HepG2 (cell line): ENCODE results near the gene MAGT1. TPM values are rescaled to one million over a fixed set of nuclear protein-coding genes. Genes with fewer than 3 reads are reported as not detected.

Experiments used
- CAMTA2 ChIP-seq: sonication (generic); formaldehyde crosslinking; IDR thresholded peaks from 2 replicates; pipeline ENCODE4 v1.4.0; 2020; ENCODE audit warnings: mild to moderate bottlenecking, missing genetic modification reagents, borderline replicate concordance
- FOSL2 ChIP-seq: sonication (generic); formaldehyde crosslinking; IDR thresholded peaks from 2 replicates; pipeline ENCODE4 v1.4.0; 2020; ENCODE audit warnings: missing genetic modification reagents
- HDAC1 ChIP-seq: sonication (generic); formaldehyde crosslinking; IDR thresholded peaks from 2 replicates; pipeline ENCODE4 v1.5.1; 2020; ENCODE audit warnings: mild to moderate bottlenecking, missing genetic modification reagents
- HNF4G ChIP-seq, 2 experiments: sonication (generic) in 1 of 2; formaldehyde crosslinking in 1 of 2; IDR thresholded peaks; 2 replicates each; pipeline versions ENCODE4 v1.4.0 to v1.6.1; 2011 to 2020; ENCODE audit warnings: borderline replicate concordance in 2 of 2, low read depth in 2 of 2, mild to moderate bottlenecking in 2 of 2, low read length in 1 of 2, missing genetic modification reagents in 1 of 2, moderate library complexity in 1 of 2
- KLF9 ChIP-seq: IDR thresholded peaks from 2 replicates; pipeline ENCODE4 v1.6.1; 2016; ENCODE audit warnings: low read depth
- MLLT10 ChIP-seq: sonication (generic); formaldehyde crosslinking; IDR thresholded peaks from 2 replicates; pipeline ENCODE4 v1.4.0; 2020; ENCODE audit warnings: missing genetic modification reagents
- MTA1 ChIP-seq: sonication (generic); formaldehyde crosslinking; IDR thresholded peaks from 2 replicates; pipeline ENCODE4 v1.4.0; 2020; ENCODE audit warnings: missing genetic modification reagents, mild to moderate bottlenecking, borderline replicate concordance
- NFE2L1 ChIP-seq: sonication (generic); formaldehyde crosslinking; IDR thresholded peaks from 2 replicates; pipeline ENCODE4 v1.4.0; 2020; ENCODE audit warnings: missing genetic modification reagents, mild to moderate bottlenecking, borderline replicate concordance
- PCBP1 ChIP-seq: fragments of 200-400 bp; formaldehyde crosslinking; IDR thresholded peaks from 2 replicates; pipeline ENCODE4 v1.6.1; 2017; ENCODE audit warnings: mild to moderate bottlenecking, low read depth, low read length, borderline replicate concordance
- RAD51 ChIP-seq: fragments of 450-650 bp; IDR thresholded peaks from 2 replicates; pipeline ENCODE4 v1.6.1; 2016; ENCODE audit warnings: borderline replicate concordance
- SNAPC2 ChIP-seq: sonication (generic); formaldehyde crosslinking; IDR thresholded peaks from 2 replicates; pipeline ENCODE4 v1.8.1; 2022; ENCODE audit warnings: mild to moderate bottlenecking, missing genetic modification reagents
- TEAD2 ChIP-seq: sonication (generic); formaldehyde crosslinking; IDR thresholded peaks from 2 replicates; pipeline ENCODE4 v1.9.0; 2021; ENCODE audit warnings: missing genetic modification reagents
- ZBTB43 ChIP-seq: sonication (generic); formaldehyde crosslinking; conservative IDR thresholded peaks from 2 replicates; pipeline ENCODE4 v1.4.0; 2020; ENCODE audit warnings: missing genetic modification reagents
- ZNF180 ChIP-seq: sonication (generic); formaldehyde crosslinking; IDR thresholded peaks from 2 replicates; pipeline ENCODE4 v1.4.0; 2020; ENCODE audit warnings: low read depth, missing genetic modification reagents, borderline replicate concordance
- ZNF224 ChIP-seq: sonication (generic); formaldehyde crosslinking; IDR thresholded peaks from 2 replicates; pipeline ENCODE4 v1.5.0; 2020; ENCODE audit warnings: mild to moderate bottlenecking, missing genetic modification reagents
- ZNF547 ChIP-seq: sonication (generic); formaldehyde crosslinking; IDR thresholded peaks from 2 replicates; pipeline ENCODE4 v1.5.1; 2020; ENCODE audit warnings: mild to moderate bottlenecking, missing genetic modification reagents
- ZSCAN30 ChIP-seq: sonication (generic); formaldehyde crosslinking; IDR thresholded peaks from 2 replicates; pipeline ENCODE4 v1.5.0; 2020; ENCODE audit warnings: mild to moderate bottlenecking, missing genetic modification reagents
- polyA plus RNA-seq, 8 experiments: library from polyadenylated mRNA; depleted of rRNA in 3 of 8; stranded (reverse) in 7 of 8; unstranded in 1 of 8; fragments of >200 nt; fragmentation: Illumina TruSeq in 4 of 8; extraction: Trizol in 4 of 8; gene quantifications; 2 replicates each; pipeline versions ENCODE4 v1.2.1 to v1.2.3, GENCODE V29; 2011 to 2016; ENCODE audit warnings: low read depth in 4 of 8, missing spikeins in 1 of 8, mixed read lengths in 1 of 8; ENCODE audit not compliant: insufficient read depth in 1 of 8
- total RNA-seq, 5 experiments: library from RNA; depleted of rRNA; stranded (reverse); fragments of >200 nt; fragmentation: Illumina TruSeq; extraction: Trizol; gene quantifications; 2 replicates each; pipeline ENCODE4 v1.2.3, GENCODE V29; 2016; ENCODE audit warnings: low read depth in 1 of 5
- TF ChIP-seq, protein P1 (sequence below): sonication (generic); formaldehyde crosslinking; IDR thresholded peaks from 2 replicates; pipeline ENCODE4 v1.4.0; 2020; ENCODE audit warnings: missing genetic modification reagents, mild to moderate bottlenecking, borderline replicate concordance
- TF ChIP-seq, protein P2 (sequence below): IDR thresholded peaks from 2 replicates; pipeline ENCODE4 v1.6.1; 2018; ENCODE audit warnings: missing genetic modification reagents
- TF ChIP-seq, protein P3 (sequence below): sonication (generic); formaldehyde crosslinking; IDR thresholded peaks from 2 replicates; pipeline ENCODE4 v1.9.0; 2022; ENCODE audit warnings: low read depth, missing genetic modification reagents

Gene MAGT1
- total and polyA plus RNA-seq, 2 of the 13 experiments (the other 11 are each of a cell fraction or from before 2014, with no cell fraction given): 38.0 to 75.0 TPM

DNA sequence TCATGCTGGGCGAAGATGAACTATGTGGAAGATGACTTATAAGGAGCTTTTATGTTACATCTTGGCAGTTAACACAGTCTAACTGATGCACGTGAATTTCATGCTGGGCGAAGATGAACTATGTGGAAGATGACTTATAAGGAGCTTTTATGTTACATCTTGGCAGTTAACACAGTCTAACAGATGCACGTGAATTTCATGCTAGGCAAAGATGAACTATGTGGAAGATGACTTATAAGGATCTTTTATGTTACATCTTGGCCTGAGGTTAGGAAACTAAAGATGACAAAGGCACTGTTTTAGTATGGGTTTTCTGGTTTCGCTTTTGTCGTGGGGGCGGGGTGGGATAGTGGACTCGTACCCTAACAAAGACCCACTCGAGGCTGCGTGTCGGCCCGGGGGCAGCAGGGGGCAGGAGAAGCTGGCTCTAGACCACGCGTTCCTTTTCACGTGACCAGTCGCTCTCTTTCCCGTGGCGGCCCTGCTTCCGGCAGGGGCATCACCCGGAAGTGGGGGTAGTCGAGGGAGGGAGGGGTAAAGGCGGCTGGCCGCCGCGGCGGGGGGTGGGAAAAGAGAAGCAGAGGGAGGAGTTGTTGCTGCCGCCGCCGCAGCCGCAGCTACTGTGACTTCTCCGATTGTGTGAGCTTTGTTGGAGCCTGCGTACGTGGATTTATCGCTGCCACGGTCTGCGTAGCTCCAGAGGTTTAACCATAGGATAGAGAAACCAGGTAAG, 15.0 kb upstream of the MAGT1 start, which contains the start of gene ATP7A (continued):
- TF ChIP-seq, protein P1, sequence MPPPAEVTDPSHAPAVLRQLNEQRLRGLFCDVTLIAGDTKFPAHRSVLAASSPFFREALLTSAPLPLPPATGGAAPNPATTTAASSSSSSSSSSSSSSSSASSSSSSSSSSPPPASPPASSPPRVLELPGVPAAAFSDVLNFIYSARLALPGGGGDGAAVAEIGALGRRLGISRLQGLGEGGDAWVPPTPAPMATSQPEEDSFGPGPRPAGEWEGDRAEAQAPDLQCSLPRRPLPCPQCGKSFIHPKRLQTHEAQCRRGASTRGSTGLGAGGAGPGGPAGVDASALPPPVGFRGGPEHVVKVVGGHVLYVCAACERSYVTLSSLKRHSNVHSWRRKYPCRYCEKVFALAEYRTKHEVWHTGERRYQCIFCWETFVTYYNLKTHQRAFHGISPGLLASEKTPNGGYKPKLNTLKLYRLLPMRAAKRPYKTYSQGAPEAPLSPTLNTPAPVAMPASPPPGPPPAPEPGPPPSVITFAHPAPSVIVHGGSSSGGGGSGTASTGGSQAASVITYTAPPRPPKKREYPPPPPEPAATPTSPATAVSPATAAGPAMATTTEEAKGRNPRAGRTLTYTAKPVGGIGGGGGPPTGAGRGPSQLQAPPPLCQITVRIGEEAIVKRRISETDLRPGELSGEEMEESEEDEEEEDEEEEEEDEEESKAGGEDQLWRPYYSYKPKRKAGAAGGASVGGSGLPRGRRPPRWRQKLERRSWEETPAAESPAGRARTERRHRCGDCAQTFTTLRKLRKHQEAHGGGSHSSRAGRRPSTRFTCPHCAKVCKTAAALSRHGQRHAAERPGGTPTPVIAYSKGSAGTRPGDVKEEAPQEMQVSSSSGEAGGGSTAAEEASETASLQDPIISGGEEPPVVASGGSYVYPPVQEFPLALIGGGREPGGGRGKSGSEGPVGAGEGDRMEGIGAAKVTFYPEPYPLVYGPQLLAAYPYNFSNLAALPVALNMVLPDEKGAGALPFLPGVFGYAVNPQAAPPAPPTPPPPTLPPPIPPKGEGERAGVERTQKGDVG (CRISPR knock-in tag): no peak
- no peak for TF ChIP-seq MLLT10 (CRISPR knock-in tag)
- no peak for TF ChIP-seq ZNF547 (CRISPR knock-in tag)
- no peak for TF ChIP-seq ZNF224 (CRISPR knock-in tag)
- TF ChIP-seq CAMTA2: no peak
- TF ChIP-seq HDAC1: peak; percentile 41; the same call in 1 of the 2 replicates
- no peak for TF ChIP-seq NFE2L1
- no peak for TF ChIP-seq PCBP1
- no peak for TF ChIP-seq KLF9 (CRISPR knock-in tag)
- no peak for TF ChIP-seq MTA1
- TF ChIP-seq, protein P2, sequence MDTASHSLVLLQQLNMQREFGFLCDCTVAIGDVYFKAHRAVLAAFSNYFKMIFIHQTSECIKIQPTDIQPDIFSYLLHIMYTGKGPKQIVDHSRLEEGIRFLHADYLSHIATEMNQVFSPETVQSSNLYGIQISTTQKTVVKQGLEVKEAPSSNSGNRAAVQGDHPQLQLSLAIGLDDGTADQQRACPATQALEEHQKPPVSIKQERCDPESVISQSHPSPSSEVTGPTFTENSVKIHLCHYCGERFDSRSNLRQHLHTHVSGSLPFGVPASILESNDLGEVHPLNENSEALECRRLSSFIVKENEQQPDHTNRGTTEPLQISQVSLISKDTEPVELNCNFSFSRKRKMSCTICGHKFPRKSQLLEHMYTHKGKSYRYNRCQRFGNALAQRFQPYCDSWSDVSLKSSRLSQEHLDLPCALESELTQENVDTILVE (CRISPR knock-in tag): no peak
- 0 out of 2 replicates have a peak, but pooled peaks have one; percentile 12 for TF ChIP-seq FOSL2
- TF ChIP-seq HNF4G (IDR thresholded peaks at IDR 0.05; ENCODE audit: borderline replicate concordance, low read depth, low read length): no peak
- TF ChIP-seq HNF4G (CRISPR knock-in tag; IDR thresholded peaks at IDR 0.05; ENCODE audit: borderline replicate concordance, low read depth): no peak
- no peak for TF ChIP-seq ZNF180 (CRISPR knock-in tag)
- TF ChIP-seq ZBTB43 (CRISPR knock-in tag): no peak
- TF ChIP-seq ZSCAN30 (CRISPR knock-in tag): no peak
- TF ChIP-seq RAD51: 0 out of 2 replicates have a peak, but pooled peaks have one; percentile 15
- TF ChIP-seq, protein P3, sequence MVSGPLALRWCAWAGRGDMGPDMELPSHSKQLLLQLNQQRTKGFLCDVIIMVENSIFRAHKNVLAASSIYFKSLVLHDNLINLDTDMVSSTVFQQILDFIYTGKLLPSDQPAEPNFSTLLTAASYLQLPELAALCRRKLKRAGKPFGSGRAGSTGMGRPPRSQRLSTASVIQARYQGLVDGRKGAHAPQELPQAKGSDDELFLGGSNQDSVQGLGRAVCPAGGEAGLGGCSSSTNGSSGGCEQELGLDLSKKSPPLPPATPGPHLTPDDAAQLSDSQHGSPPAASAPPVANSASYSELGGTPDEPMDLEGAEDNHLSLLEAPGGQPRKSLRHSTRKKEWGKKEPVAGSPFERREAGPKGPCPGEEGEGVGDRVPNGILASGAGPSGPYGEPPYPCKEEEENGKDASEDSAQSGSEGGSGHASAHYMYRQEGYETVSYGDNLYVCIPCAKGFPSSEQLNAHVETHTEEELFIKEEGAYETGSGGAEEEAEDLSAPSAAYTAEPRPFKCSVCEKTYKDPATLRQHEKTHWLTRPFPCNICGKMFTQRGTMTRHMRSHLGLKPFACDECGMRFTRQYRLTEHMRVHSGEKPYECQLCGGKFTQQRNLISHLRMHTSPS (CRISPR knock-in tag): no peak
- no peak for TF ChIP-seq SNAPC2 (CRISPR knock-in tag)
- TF ChIP-seq TEAD2 (CRISPR knock-in tag): no peak
